Esophagus squamous epithelium (tissue), 4 donors: ENCODE results near the gene ABHD12.

Experiments used
- CTCF ChIP-seq, 6 experiments: fragments of 450-650 bp in 4 of 6; fragments of 200-600 bp in 2 of 6; sonication (generic) in 2 of 6; IDR thresholded peaks; one replicate each; pipeline ENCODE4 v1.5.1; 2016 to 2019; ENCODE audit warnings: antibody characterized with exemption in 6 of 6, mild to moderate bottlenecking in 4 of 6, moderate library complexity in 4 of 6
- POLR2A ChIP-seq, 4 donors: fragments of 450-650 bp; IDR thresholded peaks; one replicate each; pipeline ENCODE4 v1.6.1; 2017; ENCODE audit warnings: antibody characterized with exemption in 4 of 4, mild to moderate bottlenecking in 4 of 4, moderate library complexity in 3 of 4

GRCh38 chr20:25308671-25309394 is 81.8 kb downstream of the ABHD12 start:
- TF ChIP-seq CTCF (IDR thresholded peaks at IDR 0.05), result no peak
- no peak for TF ChIP-seq POLR2A (IDR thresholded peaks at IDR 0.05)
